Measurements from ENCODE around the gene KRT8.
"Not testable (repeated sequence)": the region's sequence is repeated elsewhere in the genome, so short reads cannot be mapped to it uniquely, and the experiment has no call there.

KRT8 gene

DNA sequence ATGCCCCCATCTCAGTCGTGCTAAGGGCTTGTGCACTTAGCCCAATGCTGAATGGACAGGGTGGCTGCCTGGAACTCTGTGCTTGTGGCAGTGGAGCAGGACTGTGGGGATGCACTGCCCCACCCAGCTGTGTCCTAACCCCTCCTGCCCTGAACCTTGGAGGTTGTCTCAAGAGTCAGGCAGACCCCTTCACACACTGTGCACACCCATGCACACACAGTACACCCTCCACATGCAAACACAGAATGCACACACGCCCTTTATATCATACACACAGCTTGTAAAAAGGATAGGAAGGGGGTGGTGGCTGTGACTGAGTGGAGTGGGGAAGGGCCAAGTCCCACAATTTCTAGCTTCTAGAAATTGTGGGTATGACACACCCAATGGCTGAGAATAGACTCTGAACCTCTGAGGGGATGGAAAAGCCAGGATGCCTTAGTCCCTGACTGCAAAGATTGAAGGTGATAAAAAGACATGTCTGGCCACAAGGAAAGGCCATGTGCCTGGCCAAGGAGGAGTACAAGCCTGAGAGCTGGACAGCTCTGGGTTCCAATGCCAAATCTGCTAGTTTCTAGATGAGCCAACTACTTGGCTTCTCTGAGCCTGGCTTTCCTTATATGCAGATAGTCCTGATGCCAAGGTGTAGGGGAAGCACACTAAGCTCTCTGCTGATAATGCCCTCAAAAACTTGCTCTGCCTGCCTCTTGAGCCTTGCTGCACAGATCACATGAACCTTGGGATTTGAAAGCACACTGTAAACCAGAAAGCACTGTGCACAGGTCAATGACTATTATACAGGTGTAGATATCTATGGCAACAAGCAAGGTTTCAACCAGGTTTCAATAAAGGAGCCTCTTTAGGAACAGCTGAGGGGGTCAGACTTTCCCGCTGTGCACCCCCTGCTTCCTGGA is 8.4 kb downstream of the KRT8 start:
- Mint-ChIP-seq H3K4me3 (no peak overlapping the region), H3K27ac (no peak overlapping the region), H3K4me1 (no peaks in the 10 kb centered on the region), H3K9me3 (no peaks in the 10 kb centered on the region), H3K27me3 (no peaks in the 10 kb centered on the region), H3K36me3 (no peaks in the 10 kb centered on the region)

- Mint-ChIP-seq H3K9me3 (no peaks in the 10 kb centered on the region), H3K27ac (no peak overlapping the region), H3K27me3 (no peaks in the 10 kb centered on the region), H3K36me3 (no peaks in the 10 kb centered on the region), H3K4me3 (no peak overlapping the region), H3K4me1 (no peaks in the 10 kb centered on the region)
Measured at GRCh38 chr12:52895726-52896189, 9.1 kb downstream of the KRT8 start.

GRCh38 chr12:52892974-52893373 is 11.9 kb downstream of the KRT8 start:
- Mint-ChIP-seq H3K4me1 (no peaks in the 10 kb centered on the region), H3K4me3 (no peak overlapping the region), H3K9me3 (no peaks in the 10 kb centered on the region), H3K27ac (peak overlapping the region; percentile 59), H3K36me3 (no peaks in the 10 kb centered on the region), H3K27me3 (no peaks in the 10 kb centered on the region)

- Mint-ChIP-seq H3K27ac (no peak overlapping the region), H3K27me3 (no peaks in the 10 kb centered on the region), H3K9me3 (no peaks in the 10 kb centered on the region), H3K4me3 (no peak overlapping the region), H3K36me3 (no peaks in the 10 kb centered on the region), H3K4me1 (no peaks in the 10 kb centered on the region)
Measured at GRCh38 chr12:52892207-52892852, 12.5 kb downstream of the KRT8 start.

- Mint-ChIP-seq H3K4me3 (no peak overlapping the region), H3K27ac (no peak overlapping the region), H3K9me3 (no peaks in the 10 kb centered on the region), H3K27me3 (no peaks in the 10 kb centered on the region), H3K36me3 (no peaks in the 10 kb centered on the region), H3K4me1 (no peaks in the 10 kb centered on the region)
Measured at GRCh38 chr12:52891044-52891443, 13.8 kb downstream of the KRT8 start.

DNA sequence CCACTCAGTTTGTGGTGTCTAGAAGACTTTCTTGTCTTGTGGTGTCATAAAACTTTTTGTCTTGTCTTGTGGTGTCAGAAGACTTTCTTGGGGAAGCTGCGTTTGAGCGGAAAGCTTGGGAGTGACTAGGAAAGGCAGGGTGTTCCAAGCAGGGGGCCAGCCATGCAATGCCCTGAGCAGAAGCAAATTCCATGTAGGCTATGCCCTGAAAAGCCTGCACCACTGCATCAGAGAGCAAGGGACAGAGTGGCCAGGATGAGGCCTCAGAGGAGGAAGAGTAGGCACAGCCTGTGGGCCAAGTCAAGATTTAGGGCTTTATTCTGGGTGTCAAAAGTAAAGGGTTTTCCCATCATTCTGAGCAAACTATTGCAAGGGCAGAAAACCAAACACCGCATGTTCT is 14.5 kb downstream of the KRT8 start:
- H3K27me3 Mint-ChIP-seq, result no peaks in the 10 kb centered on the region
- H3K4me3 Mint-ChIP-seq, result no peak overlapping the region
- H3K27ac Mint-ChIP-seq, result no peak overlapping the region

DNA sequence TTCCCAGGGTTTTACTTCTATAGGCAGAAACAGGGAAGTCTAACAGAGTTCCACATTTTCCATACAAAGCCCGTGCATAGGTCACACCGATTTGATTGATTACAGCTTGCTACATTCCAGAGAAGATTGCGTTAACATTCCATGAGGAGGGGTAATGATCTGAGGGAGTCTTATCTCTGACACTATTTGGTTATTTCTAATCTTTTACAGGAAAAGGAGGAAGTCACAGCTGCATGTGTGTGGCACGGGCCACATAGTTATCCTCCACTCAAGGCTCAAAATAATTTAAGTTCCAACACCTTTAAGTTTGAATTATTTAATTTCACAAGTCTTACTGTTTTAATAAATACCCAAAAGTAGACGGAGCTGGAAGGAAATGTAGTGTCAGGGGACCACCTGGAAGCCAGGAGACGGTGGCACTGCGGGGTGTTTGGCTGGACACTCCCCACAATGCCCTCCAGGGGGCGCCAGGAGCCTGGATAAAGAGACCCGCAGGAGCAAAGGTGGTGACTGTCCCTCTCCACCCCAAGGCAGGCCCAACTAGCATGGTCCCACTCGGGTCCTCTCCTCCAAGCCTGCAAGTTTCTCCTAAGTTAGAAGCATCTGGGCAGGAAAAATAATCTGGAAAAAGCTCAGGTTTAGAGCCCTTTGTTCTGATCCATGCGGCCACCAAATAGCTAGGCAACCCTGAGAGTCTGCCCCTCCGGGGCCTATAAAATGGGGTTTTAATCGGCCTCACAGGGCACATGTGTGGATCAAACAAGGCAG is 20.2 kb downstream of the KRT8 start:
- Mint-ChIP-seq H3K4me3 (no peak overlapping the region), H3K27ac (peak overlapping the region; percentile 13)

More for the DNA sequence above, 14.5 kb downstream of the KRT8 start:
- H3K36me3 Mint-ChIP-seq, result no peaks in the 10 kb centered on the region
- H3K9me3 Mint-ChIP-seq, result no peaks in the 10 kb centered on the region
- no peaks in the 10 kb centered on the region for H3K4me1 Mint-ChIP-seq

DNA sequence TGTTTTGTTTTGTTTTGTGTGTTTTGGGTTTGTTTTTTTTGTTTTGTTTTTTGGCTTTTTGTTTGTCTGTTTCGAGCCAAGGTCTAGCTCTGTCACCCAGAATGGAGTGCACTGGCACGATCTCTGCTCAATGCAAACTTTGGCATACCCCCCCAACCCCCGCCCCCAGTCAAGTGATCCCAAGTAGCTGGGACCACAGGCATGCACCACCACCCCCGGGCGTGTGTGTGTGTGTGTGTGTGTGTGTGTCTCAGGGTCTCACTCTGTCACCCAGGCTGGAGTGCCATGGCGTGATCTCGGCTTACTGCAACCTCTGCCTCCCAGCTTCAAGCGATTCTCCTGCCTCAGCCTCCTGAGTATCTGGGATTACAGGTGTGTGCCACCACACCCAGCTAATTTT is 24.4 kb downstream of the KRT8 start:
- H3K9me3 Mint-ChIP-seq, H3K27ac Mint-ChIP-seq, H3K36me3 Mint-ChIP-seq, H3K27me3 Mint-ChIP-seq, H3K4me1 Mint-ChIP-seq: not testable (repeated sequence)
- H3K4me3 Mint-ChIP-seq, result peak overlapping the region; percentile 82

More for the DNA sequence above, 20.2 kb downstream of the KRT8 start:
- Mint-ChIP-seq H3K9me3 (no peaks in the 10 kb centered on the region), H3K36me3 (no peaks in the 10 kb centered on the region), H3K27me3 (peaks cover 3% of the 10 kb centered on the region), H3K4me1 (peaks cover 6% of the 10 kb centered on the region)

- no peaks in the 10 kb centered on the region for H3K36me3 Mint-ChIP-seq
- no peak overlapping the region for H3K27ac Mint-ChIP-seq
- H3K9me3 Mint-ChIP-seq, result no peaks in the 10 kb centered on the region
- H3K4me3 Mint-ChIP-seq, result peak overlapping the region; percentile 82
- H3K27me3 Mint-ChIP-seq, result peaks cover 3% of the 10 kb centered on the region
- H3K4me1 Mint-ChIP-seq, result peaks cover 9% of the 10 kb centered on the region
Measured at GRCh38 chr12:52879394-52880351, 25.2 kb downstream of the KRT8 start.

GRCh38 chr12:52878507-52879393 is 26.1 kb downstream of the KRT8 start:
- Mint-ChIP-seq H3K4me1 (peaks cover 14% of the 10 kb centered on the region), H3K4me3 (no peak overlapping the region), H3K27me3 (peaks cover 3% of the 10 kb centered on the region), H3K36me3 (no peaks in the 10 kb centered on the region), H3K27ac (no peak overlapping the region), H3K9me3 (no peaks in the 10 kb centered on the region)

GRCh38 chr12:52877242-52877641 is 27.6 kb downstream of the KRT8 start:
- Mint-ChIP-seq H3K27ac (no peak overlapping the region), H3K27me3 (peaks cover 3% of the 10 kb centered on the region), H3K36me3 (no peaks in the 10 kb centered on the region), H3K9me3 (no peaks in the 10 kb centered on the region), H3K4me1 (peaks cover 22% of the 10 kb centered on the region), H3K4me3 (no peak overlapping the region)

DNA sequence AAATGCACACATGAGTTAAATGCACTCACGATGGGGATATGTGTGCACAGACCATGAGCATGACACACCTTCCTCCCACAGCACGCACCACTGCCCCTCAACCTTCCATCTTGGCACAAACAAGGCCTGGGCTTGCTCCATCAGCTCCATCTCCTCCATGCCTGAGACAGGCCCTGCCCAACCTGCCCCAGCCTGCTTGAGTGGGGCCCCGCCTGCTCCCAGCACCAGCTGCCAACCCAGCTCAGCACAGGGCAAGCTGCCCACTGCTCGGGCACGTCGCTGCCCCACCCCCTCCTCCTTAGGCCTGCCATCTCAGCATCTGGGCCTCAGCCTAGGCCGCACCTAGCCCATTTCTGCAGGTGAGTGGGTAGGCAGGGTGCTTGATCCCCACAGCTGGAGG is 28.5 kb downstream of the KRT8 start:
- Mint-ChIP-seq H3K27ac (no peak overlapping the region), H3K4me3 (no peak overlapping the region), H3K9me3 (no peaks in the 10 kb centered on the region), H3K27me3 (peaks cover 2% of the 10 kb centered on the region), H3K36me3 (no peaks in the 10 kb centered on the region), H3K4me1 (peaks cover 22% of the 10 kb centered on the region)

- H3K4me3 Mint-ChIP-seq, result peak overlapping the region; percentile 80
- H3K4me1 Mint-ChIP-seq, result peaks cover 25% of the 10 kb centered on the region
- no peaks in the 10 kb centered on the region for H3K36me3 Mint-ChIP-seq
Measured at GRCh38 chr12:52874573-52875435, 30.1 kb downstream of the KRT8 start.

More at GRCh38 chr12:52874573-52875435, 30.1 kb downstream of the KRT8 start:
- H3K9me3 Mint-ChIP-seq, result no peaks in the 10 kb centered on the region
- H3K27me3 Mint-ChIP-seq, result no peaks in the 10 kb centered on the region
- peak overlapping the region; percentile 17 for H3K27ac Mint-ChIP-seq
